ENCODE data around the gene CES2. TPM values are rescaled to one million over a fixed set of nuclear protein-coding genes. Genes with fewer than 3 reads are reported as not detected.
"Not testable (repeated sequence)": the region's sequence is repeated elsewhere in the genome, so short reads cannot be mapped to it uniquely, and the experiment has no call there.

Gene CES2
- total and polyA plus RNA-seq, 2 donors (not counting 3 experiments of a cell fraction or from before 2014, with no cell fraction given), result 19.1 to 28.8 TPM

- no TSS peak for BruUV-seq (replicated peaks)
- TF ChIP-seq, protein P1, sequence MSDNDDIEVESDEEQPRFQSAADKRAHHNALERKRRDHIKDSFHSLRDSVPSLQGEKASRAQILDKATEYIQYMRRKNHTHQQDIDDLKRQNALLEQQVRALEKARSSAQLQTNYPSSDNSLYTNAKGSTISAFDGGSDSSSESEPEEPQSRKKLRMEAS (IDR thresholded peaks at IDR 0.05; ENCODE audit: insufficient read depth, insufficient read length), result no peak
- TF ChIP-seq GATA2 (IDR thresholded peaks at IDR 0.05; ENCODE audit: insufficient read depth, insufficient read length, low read depth, low read length) (no peak), MYC (IDR thresholded peaks at IDR 0.05; ENCODE audit: low read depth, low read length) (no peak), CTCF (IDR thresholded peaks at IDR 0.05; ENCODE audit: extremely low read depth in 1 of 2, insufficient read depth in 1 of 2, low read depth in 1 of 2, low read length in 2 of 2) (no peak), EZH2 (IDR thresholded peaks at IDR 0.05; ENCODE audit: borderline replicate concordance, low read depth, low read length, severe bottlenecking) (no peak), FOS (IDR thresholded peaks at IDR 0.05; ENCODE audit: borderline replicate concordance, insufficient read depth, low read length) (no peak), POLR2A (IDR thresholded peaks at IDR 0.05; ENCODE audit: low read depth, low read length) (no peak), POLR2AphosphoS5 (IDR thresholded peaks at IDR 0.05; ENCODE audit: insufficient read depth, low read depth, low read length) (no peak), JUN (IDR thresholded peaks at IDR 0.05; ENCODE audit: borderline replicate concordance, insufficient read depth, insufficient read length, low read depth) (no peak)
- Histone ChIP-seq H2AFZ (ENCODE audit: low read depth, low read length) (no peak overlapping the region), H3K4me1 (ENCODE audit: control insufficient read depth, extremely low read depth, insufficient read depth, low read length) (no peaks in the 10 kb centered on the region), H3K9ac (replicated peaks; ENCODE audit: extremely low read depth, insufficient read depth, low read length) (no peak overlapping the region), H3K9me3 (replicated peaks; ENCODE audit: control insufficient read depth, insufficient read depth, low read length) (no peaks in the 10 kb centered on the region), H3K9me1 (replicated peaks; ENCODE audit: control insufficient read depth, extremely low read depth, insufficient read depth, low read length) (no peaks in the 10 kb centered on the region), H3K4me2 (ENCODE audit: insufficient read depth, low read length) (no peak overlapping the region), H3K27me3 (ENCODE audit: control insufficient read depth in 2 of 2, insufficient read depth in 2 of 2, low read length in 2 of 2) (no peaks in the 10 kb centered on the region), H3K36me3 (ENCODE audit: control insufficient read depth in 2 of 2, extremely low read depth in 1 of 2, insufficient read depth in 2 of 2, low read length in 2 of 2) (no peaks in the 10 kb centered on the region), H4K20me1 (replicated peaks; ENCODE audit: control insufficient read depth, extremely low read depth, insufficient read depth, low read length) (no peaks in the 10 kb centered on the region), H3K27ac (ENCODE audit: insufficient read depth, low read depth, low read length) (no peak overlapping the region), H3K4me3 (replicated peaks in 1 of 3; ENCODE audit: insufficient read depth in 1 of 3, low read depth in 1 of 3, low read length in 3 of 3) (no peak overlapping the region), H3K79me2 (ENCODE audit: control insufficient read depth, insufficient read depth, low read length) (no peaks in the 10 kb centered on the region)
- intact Hi-C loops (cut with micrococcal nuclease) (no loop called here), dilution Hi-C loops (cut with MboI; ENCODE audit: extremely low pct_ligation_motif_present, low sequenced_read_pairs) (no loop called here)
- no peak for DNase-seq (ENCODE audit: low read depth, low spot score)
- POLR2A ChIA-PET, result no interaction called here
- CTCF ChIA-PET, result interaction anchor here (0.7 to 4.0 kb wide), 5 partner anchors 21 to 164 kb away, joined by 3 to 20 read pairs (median 7); partner anchors contain the start of gene CES3
- no peak for FAIRE-seq
Observed at GRCh38 chr16:66991545-66992077, 56.3 kb downstream of the CES2 start.

DNA sequence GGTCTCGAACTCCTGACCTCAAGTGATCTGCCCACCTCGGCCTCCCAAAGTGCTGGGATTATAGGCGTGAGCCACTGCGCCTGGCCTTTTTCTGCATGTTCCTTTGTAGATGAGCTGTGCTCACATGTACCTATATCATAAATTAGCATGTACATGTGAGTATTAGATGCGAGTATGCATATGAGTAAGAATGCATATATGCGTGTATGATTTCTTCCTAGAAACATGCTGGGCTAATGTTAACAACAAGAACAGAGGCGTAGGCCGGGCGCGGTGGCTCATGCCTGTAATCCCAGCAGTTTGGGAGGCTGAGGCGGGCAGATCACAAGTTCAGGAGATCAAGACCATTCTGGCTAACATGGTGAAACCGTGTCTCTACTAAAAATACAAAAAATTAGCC lies 58.2 kb downstream of the CES2 start:
- H3K9me3 ChIP-seq (replicated peaks; ENCODE audit: control insufficient read depth, insufficient read depth, low read length); intact Hi-C loops (cut with micrococcal nuclease); FAIRE-seq; H2AFZ ChIP-seq (ENCODE audit: low read depth, low read length); DNase-seq (ENCODE audit: low read depth, low spot score); H3K27me3 ChIP-seq (ENCODE audit: control insufficient read depth in 2 of 2, insufficient read depth in 2 of 2, low read length in 2 of 2); BruUV-seq (replicated peaks); H3K9ac ChIP-seq (replicated peaks; ENCODE audit: extremely low read depth, insufficient read depth, low read length); H3K36me3 ChIP-seq (ENCODE audit: control insufficient read depth in 2 of 2, extremely low read depth in 1 of 2, insufficient read depth in 2 of 2, low read length in 2 of 2); H3K4me3 ChIP-seq (replicated peaks in 1 of 3; ENCODE audit: insufficient read depth in 1 of 3, low read depth in 1 of 3, low read length in 3 of 3); H3K79me2 ChIP-seq (ENCODE audit: control insufficient read depth, insufficient read depth, low read length); H3K9me1 ChIP-seq (replicated peaks; ENCODE audit: control insufficient read depth, extremely low read depth, insufficient read depth, low read length); H4K20me1 ChIP-seq (replicated peaks; ENCODE audit: control insufficient read depth, extremely low read depth, insufficient read depth, low read length); H3K4me1 ChIP-seq (ENCODE audit: control insufficient read depth, extremely low read depth, insufficient read depth, low read length); dilution Hi-C loops (cut with MboI; ENCODE audit: extremely low pct_ligation_motif_present, low sequenced_read_pairs); POLR2A ChIA-PET; H3K27ac ChIP-seq (ENCODE audit: insufficient read depth, low read depth, low read length); H3K4me2 ChIP-seq (ENCODE audit: insufficient read depth, low read length): not testable (repeated sequence)
- CTCF ChIA-PET, result interaction anchor here (1.0 to 4.0 kb wide), 5 partner anchors 15 to 162 kb away, joined by 3 to 20 read pairs (median 3); no protein-coding TSS in a partner anchor

Data from endothelial cell of umbilical vein (primary cell).